Measurements from ENCODE around the gene RBP3. TPM values are rescaled to one million over a fixed set of nuclear protein-coding genes. Genes with fewer than 3 reads are reported as not detected.

RBP3 gene
- total RNA-seq, 1 donor from 2014 or later: not detected

Other genes starting within 250 kb of the RBP3 start
- gene GDF10, start 48.2 kb upstream of the RBP3 start, total RNA-seq (ENCODE audit: unreplicated experiment): not detected
- gene GDF2, start 25.9 kb upstream of the RBP3 start, total RNA-seq (ENCODE audit: unreplicated experiment): not detected
- 3.3 TPM for gene ZNF488, start 35.9 kb downstream of the RBP3 start, total RNA-seq (ENCODE audit: unreplicated experiment)
- not detected for gene ANXA8, start 135.8 kb downstream of the RBP3 start, total RNA-seq (ENCODE audit: unreplicated experiment)
- gene FAM25G, start 143.3 kb downstream of the RBP3 start, total RNA-seq (ENCODE audit: unreplicated experiment): not detected
- gene AGAP9, start 175.3 kb downstream of the RBP3 start, total RNA-seq (ENCODE audit: unreplicated experiment): 23.7 TPM

All from glutamatergic neuron (in vitro differentiated cells).